ENCODE results near the gene MAMSTR.

GRCh38 chr19:48768994-48769713 lies 49.6 kb upstream of the MAMSTR start:
- no peak for TF ChIP-seq CTCF (IDR thresholded peaks at IDR 0.05)
- no peak for TF ChIP-seq POLR2A (IDR thresholded peaks at IDR 0.05)

Data from uterus (tissue), 2 donors.